22Rv1 (cell line): ENCODE results near the gene SVIL.

Experiments used
- ZFX ChIP-seq: fragments of 450-650 bp; IDR thresholded peaks from 2 replicates; pipeline ENCODE4 v1.6.1; 2017; ENCODE audit warnings: antibody characterized with exemption, borderline replicate concordance
- TF ChIP-seq, protein P1 (sequence below): fragments of 450-650 bp; IDR thresholded peaks from 2 replicates; pipeline ENCODE4 v1.5.1; 2017; ENCODE audit warnings: mild to moderate bottlenecking

GRCh38 chr10:29628311-29628710, 6.5 kb downstream of the SVIL start:
- TF ChIP-seq, protein P1, sequence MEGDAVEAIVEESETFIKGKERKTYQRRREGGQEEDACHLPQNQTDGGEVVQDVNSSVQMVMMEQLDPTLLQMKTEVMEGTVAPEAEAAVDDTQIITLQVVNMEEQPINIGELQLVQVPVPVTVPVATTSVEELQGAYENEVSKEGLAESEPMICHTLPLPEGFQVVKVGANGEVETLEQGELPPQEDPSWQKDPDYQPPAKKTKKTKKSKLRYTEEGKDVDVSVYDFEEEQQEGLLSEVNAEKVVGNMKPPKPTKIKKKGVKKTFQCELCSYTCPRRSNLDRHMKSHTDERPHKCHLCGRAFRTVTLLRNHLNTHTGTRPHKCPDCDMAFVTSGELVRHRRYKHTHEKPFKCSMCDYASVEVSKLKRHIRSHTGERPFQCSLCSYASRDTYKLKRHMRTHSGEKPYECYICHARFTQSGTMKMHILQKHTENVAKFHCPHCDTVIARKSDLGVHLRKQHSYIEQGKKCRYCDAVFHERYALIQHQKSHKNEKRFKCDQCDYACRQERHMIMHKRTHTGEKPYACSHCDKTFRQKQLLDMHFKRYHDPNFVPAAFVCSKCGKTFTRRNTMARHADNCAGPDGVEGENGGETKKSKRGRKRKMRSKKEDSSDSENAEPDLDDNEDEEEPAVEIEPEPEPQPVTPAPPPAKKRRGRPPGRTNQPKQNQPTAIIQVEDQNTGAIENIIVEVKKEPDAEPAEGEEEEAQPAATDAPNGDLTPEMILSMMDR, result no peak
- TF ChIP-seq ZFX, result no peak
